Panc1 (cell line): ENCODE measurements around the gene LIMA1.

ENCODE experiments used
- CTCF ChIP-seq: fragments of 450-650 bp; IDR thresholded peaks from 2 replicates; pipeline ENCODE4 v1.5.1; 2017; ENCODE audit warnings: mild to moderate bottlenecking
- POLR2AphosphoS5 ChIP-seq: IDR thresholded peaks from 2 replicates; pipeline ENCODE4 v1.6.1; 2012; ENCODE audit warnings: mild to moderate bottlenecking, low read depth, low read length, moderate library complexity
- REST ChIP-seq, 2 experiments: IDR thresholded peaks; 2 replicates each; pipeline ENCODE4 v1.6.1; 2011 to 2012; ENCODE audit warnings: low read depth in 2 of 2, control low read depth in 1 of 2, low read length in 1 of 2, mild to moderate bottlenecking in 1 of 2, moderate library complexity in 1 of 2; ENCODE audit not compliant: insufficient read depth in 1 of 2
- SIN3A ChIP-seq: IDR thresholded peaks from 2 replicates; pipeline ENCODE4 v1.6.1; 2012; ENCODE audit warnings: low read depth, mild to moderate bottlenecking, low read length, moderate library complexity, borderline replicate concordance; ENCODE audit not compliant: insufficient read depth

- no peak for TF ChIP-seq CTCF
- no peak for TF ChIP-seq POLR2AphosphoS5
- TF ChIP-seq SIN3A: no peak
- TF ChIP-seq REST (IDR thresholded peaks at IDR 0.05; ENCODE audit: insufficient read depth in 1 of 2, low read depth in 2 of 2, low read length in 1 of 2): no peak
These were observed 26.6 kb upstream of the LIMA1 start for GRCh38 chr12:50309950-50310349.
